ENCODE measurements around the gene CDH13. TPM values are rescaled to one million over a fixed set of nuclear protein-coding genes. Genes with fewer than 3 reads are reported as not detected.

The CDH13 gene
- total and polyA plus RNA-seq, 9 donors, result 1.9 to 34.2 (median 4.8) TPM

DNA sequence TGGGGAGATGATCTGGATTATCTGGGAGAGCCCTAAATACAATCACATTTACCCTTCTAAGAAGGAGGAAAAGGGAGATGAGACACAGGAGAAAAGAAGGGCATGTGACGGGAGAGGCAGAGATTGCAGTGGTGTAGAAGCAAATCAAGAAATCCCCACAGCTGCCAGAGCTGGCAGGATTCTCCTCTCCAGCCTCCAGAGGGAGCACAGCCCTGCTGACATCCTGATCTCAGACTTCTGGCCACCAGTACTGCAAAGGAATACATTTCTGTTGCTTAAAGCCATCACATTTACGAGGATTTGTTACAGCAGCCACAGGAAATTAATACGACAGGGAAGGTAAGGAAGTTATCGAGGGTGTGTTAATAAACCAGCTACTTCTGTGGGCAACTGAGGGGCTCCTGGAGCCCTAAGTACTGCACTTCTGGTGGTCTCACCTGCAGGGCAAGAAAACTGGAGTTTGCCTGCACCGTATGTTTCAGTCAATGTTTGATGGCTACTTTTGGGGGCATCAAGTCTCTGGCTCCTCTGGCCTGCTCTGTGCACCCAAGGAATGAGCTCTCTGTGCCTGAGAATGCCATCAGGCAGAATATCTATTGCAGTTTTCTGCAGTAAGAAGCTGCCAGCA lies 22.9 kb upstream of the CDH13 start:
- no peak overlapping the region for H3K4me3 ChIP-seq
- H3K27ac ChIP-seq, result no peak overlapping the region
- DNase-seq, result no peak
- intact Hi-C loops (cut with DNase I), result no loop called here
- TF ChIP-seq EP300 (IDR thresholded peaks at IDR 0.05), result no peak
- TF ChIP-seq, protein P1, sequence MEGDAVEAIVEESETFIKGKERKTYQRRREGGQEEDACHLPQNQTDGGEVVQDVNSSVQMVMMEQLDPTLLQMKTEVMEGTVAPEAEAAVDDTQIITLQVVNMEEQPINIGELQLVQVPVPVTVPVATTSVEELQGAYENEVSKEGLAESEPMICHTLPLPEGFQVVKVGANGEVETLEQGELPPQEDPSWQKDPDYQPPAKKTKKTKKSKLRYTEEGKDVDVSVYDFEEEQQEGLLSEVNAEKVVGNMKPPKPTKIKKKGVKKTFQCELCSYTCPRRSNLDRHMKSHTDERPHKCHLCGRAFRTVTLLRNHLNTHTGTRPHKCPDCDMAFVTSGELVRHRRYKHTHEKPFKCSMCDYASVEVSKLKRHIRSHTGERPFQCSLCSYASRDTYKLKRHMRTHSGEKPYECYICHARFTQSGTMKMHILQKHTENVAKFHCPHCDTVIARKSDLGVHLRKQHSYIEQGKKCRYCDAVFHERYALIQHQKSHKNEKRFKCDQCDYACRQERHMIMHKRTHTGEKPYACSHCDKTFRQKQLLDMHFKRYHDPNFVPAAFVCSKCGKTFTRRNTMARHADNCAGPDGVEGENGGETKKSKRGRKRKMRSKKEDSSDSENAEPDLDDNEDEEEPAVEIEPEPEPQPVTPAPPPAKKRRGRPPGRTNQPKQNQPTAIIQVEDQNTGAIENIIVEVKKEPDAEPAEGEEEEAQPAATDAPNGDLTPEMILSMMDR (IDR thresholded peaks at IDR 0.05), result peak in 1 of 3 donors; percentile 22
- 12 to 21% (median 18%) methylated on average over 5 of the region's 5 CpGs for WGBS, 3 donors
- no peaks in the 10 kb centered on the region for H3K9me3 ChIP-seq
- H3K4me1 ChIP-seq (ENCODE audit: insufficient read depth), result no peaks in the 10 kb centered on the region
- no peaks in the 10 kb centered on the region for H3K36me3 ChIP-seq
- H3K27me3 ChIP-seq, result no peaks in the 10 kb centered on the region

DNA sequence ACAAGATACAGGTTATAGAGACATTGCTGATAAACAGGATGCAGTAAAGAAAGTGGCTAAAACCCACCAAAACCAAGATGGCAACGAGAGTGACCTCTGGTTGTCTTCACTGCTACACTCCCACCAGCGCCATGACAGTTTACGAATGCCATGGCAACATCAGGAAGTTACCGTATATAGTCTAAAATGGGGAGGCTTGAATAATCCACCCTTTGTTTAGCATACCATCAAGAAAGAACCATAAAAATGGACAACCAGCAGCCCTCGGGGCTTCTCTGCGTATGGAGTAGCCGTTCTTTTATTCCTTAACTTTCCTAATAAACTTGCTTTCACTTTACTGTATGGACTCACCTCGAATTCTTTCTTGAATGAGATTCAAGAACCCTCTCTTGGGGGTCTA lies 21.7 kb upstream of the CDH13 start:
- 76 to 84% (median 76%) methylated on average over 8 of the region's 8 CpGs for WGBS, 3 donors
- DNase-seq, result no peak
- Histone ChIP-seq H3K27ac (no peak overlapping the region), H3K27me3 (no peaks in the 10 kb centered on the region), H3K4me3 (no peak overlapping the region), H3K9me3 (no peaks in the 10 kb centered on the region), H3K4me1 (ENCODE audit: insufficient read depth) (no peaks in the 10 kb centered on the region), H3K36me3 (no peaks in the 10 kb centered on the region)
- intact Hi-C loops (cut with DNase I), result no loop called here
- TF ChIP-seq, protein P1 (IDR thresholded peaks at IDR 0.05), result no peak
- TF ChIP-seq EP300 (IDR thresholded peaks at IDR 0.05), result no peak

DNA sequence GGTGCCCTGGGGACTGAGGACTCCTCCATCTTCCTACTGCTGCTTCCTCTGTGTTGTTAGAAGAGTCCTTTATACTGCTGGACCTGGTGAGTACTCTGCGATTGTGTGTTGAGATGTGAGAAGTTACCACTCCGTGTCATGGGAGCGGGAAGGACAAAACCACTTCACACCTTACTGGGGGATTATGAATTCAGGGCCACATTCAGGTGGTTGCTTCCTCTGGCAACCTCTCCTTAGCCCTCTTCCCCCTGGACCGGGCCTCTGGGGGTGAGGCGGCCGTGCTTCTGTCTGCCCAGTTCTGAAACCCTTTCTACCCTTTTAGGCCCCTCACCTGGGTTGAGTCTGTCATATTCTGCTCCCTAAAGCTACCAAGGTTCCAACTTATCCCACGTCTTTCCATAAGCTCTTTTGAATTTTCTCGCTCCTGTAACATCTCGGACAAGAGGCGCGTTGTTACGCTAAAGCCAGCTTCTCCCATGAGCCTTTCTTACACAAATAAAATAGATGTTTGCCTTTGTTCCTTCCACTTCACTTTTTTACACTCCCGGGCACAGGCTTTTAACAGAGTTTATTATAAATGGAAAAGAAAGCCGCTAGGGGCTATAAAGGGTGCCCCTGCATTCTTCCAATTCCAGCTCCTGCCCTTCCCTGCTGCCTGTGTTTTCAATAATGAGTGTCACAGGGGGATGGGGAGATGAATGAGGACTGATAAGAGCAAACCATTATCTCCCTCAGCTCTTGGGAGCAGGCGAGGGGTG lies 20.7 kb upstream of the CDH13 start:
- intact Hi-C loops (cut with DNase I), result no loop called here
- no peak for DNase-seq
- Histone ChIP-seq H3K27ac (no peak overlapping the region), H3K36me3 (no peaks in the 10 kb centered on the region), H3K4me1 (ENCODE audit: insufficient read depth) (no peaks in the 10 kb centered on the region), H3K27me3 (no peaks in the 10 kb centered on the region), H3K4me3 (no peak overlapping the region), H3K9me3 (no peaks in the 10 kb centered on the region)
- TF ChIP-seq, protein P1 (IDR thresholded peaks at IDR 0.05), result no peak
- TF ChIP-seq POLR2A (IDR thresholded peaks at IDR 0.05) (no peak), EP300 (IDR thresholded peaks at IDR 0.05) (no peak)
- 58 to 72% (median 62%) methylated on average over 15 of the region's 15 CpGs for WGBS, 3 donors

DNA sequence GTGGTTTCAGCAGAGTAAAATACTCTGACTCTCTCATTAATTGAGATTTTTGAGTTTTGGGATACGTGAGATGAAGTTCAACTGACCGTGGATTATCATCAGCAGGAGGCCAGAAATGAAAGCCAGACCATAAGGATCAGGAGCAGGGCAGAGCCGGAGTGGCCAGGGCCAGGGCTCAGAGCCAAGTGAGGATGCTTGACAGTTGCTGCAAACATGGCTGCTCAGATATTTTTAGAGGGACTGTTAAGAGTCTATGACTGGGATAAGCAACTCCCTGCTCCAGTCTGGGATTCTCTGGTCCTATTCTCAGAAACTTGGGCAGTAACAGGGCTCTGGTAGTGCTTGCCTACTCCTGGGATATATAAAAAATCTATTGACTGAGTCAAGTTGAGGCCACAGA lies 17.6 kb upstream of the CDH13 start:
- 17 to 30% (median 18%) methylated on average over 3 of the region's 3 CpGs for WGBS, 3 donors
- DNase-seq, result no peak
- no peaks in the 10 kb centered on the region for H3K4me1 ChIP-seq (ENCODE audit: insufficient read depth)
- intact Hi-C loops (cut with DNase I), result no loop called here
- no peaks in the 10 kb centered on the region for H3K9me3 ChIP-seq
- H3K4me3 ChIP-seq, result no peak overlapping the region
- H3K27ac ChIP-seq, result no peak overlapping the region
- no peaks in the 10 kb centered on the region for H3K36me3 ChIP-seq
- no peaks in the 10 kb centered on the region for H3K27me3 ChIP-seq
- TF ChIP-seq POLR2A (IDR thresholded peaks at IDR 0.05) (no peak), EP300 (IDR thresholded peaks at IDR 0.05) (no peak)
- TF ChIP-seq, protein P1 (IDR thresholded peaks at IDR 0.05), result no peak
